Liver (tissue), 3 donors: Measurements from ENCODE around the gene DHX16.

Experiments
- ATF3 ChIP-seq: IDR thresholded peaks from 2 replicates; pipeline ENCODE4 v1.6.1; 2016; ENCODE audit warnings: antibody characterized with exemption
- CTCF ChIP-seq: fragments of 150-350 bp; IDR thresholded peaks from 2 replicates; pipeline ENCODE4 v1.5.1; 2017; ENCODE audit warnings: improper control_type of control experiment, low read depth, low read length; ENCODE audit not compliant: missing input control
- HNF4A ChIP-seq, 2 donors: conservative IDR thresholded peaks; 2 replicates each; pipeline ENCODE4 v1.6.1; 2016; ENCODE audit warnings: antibody characterized with exemption in 2 of 2, mild to moderate bottlenecking in 2 of 2
- JUND ChIP-seq, 2 donors: IDR thresholded peaks; 2 replicates each; pipeline ENCODE4 v1.6.1; 2016; ENCODE audit warnings: antibody characterized with exemption in 2 of 2
- MAX ChIP-seq: IDR thresholded peaks from 2 replicates; pipeline ENCODE4 v1.6.1; 2016; ENCODE audit warnings: antibody characterized with exemption
- NR2F2 ChIP-seq: IDR thresholded peaks from 2 replicates; pipeline ENCODE4 v1.6.1; 2016; ENCODE audit warnings: antibody characterized with exemption
- SP1 ChIP-seq: IDR thresholded peaks from 2 replicates; pipeline ENCODE4 v1.6.1; 2018; ENCODE audit warnings: antibody characterized with exemption, mild to moderate bottlenecking
- donor health status: healthy.
- donor health status: healthy.

- TF ChIP-seq NR2F2 (peak; percentile 74), MAX (no peak), HNF4A (conservative IDR thresholded peaks at IDR 0.05) (no peak), CTCF (no peak), JUND (IDR thresholded peaks at IDR 0.05) (no peak), SP1 (no peak), ATF3 (no peak)
Observed at GRCh38 chr6:30683183-30683979, 10.6 kb upstream of the DHX16 start.
